Mesendoderm (in vitro differentiated cells): ENCODE data around the gene LYPD8.

ENCODE experiments used
- DNase-seq: peaks from one replicate; pipeline ENCODE4 v3.0.0; 2013
- H2AK5ac ChIP-seq: 2 replicates; pipeline ENCODE4 v1.6.1; 2013; ENCODE audit warnings: low read length, inconsistent platforms
- H2BK120ac ChIP-seq: 2 replicates; pipeline ENCODE4 v1.6.1; 2013; ENCODE audit warnings: low read depth, mild to moderate bottlenecking, low read length, moderate library complexity, mixed read lengths
- H2BK15ac ChIP-seq: replicated peaks from 2 replicates; pipeline ENCODE4 v1.6.1; 2013; ENCODE audit warnings: low read depth, mild to moderate bottlenecking, moderate library complexity
- H2BK5ac ChIP-seq: 2 replicates; pipeline ENCODE4 v1.6.1; 2013; ENCODE audit warnings: low read length, inconsistent platforms
- H3K18ac ChIP-seq: 2 replicates; pipeline ENCODE4 v1.6.1; 2013; ENCODE audit warnings: mild to moderate bottlenecking, low read length, mixed read lengths
- H3K23ac ChIP-seq: one replicate; pipeline ENCODE4 v1.6.1; 2013; ENCODE audit warnings: low read length
- H3K27ac ChIP-seq: 2 replicates; pipeline ENCODE4 v1.5.1; 2013; ENCODE audit warnings: low read depth, mild to moderate bottlenecking, inconsistent platforms, low read length, moderate library complexity
- H3K27me3 ChIP-seq: 2 replicates; pipeline ENCODE4 v1.6.1; 2013; ENCODE audit warnings: low read length, control low read depth, mild to moderate bottlenecking, inconsistent platforms; ENCODE audit not compliant: insufficient read depth, poor library complexity
- H3K36me3 ChIP-seq: 2 replicates; pipeline ENCODE4 v1.6.1; 2013; ENCODE audit warnings: low read length, inconsistent platforms; ENCODE audit not compliant: control insufficient read depth, insufficient read depth
- H3K4ac ChIP-seq: one replicate; pipeline ENCODE4 v1.6.1; 2013; ENCODE audit warnings: low read depth, mild to moderate bottlenecking, low read length, moderate library complexity
- H3K4me1 ChIP-seq: 2 replicates; pipeline ENCODE4 v1.6.1; 2013; ENCODE audit warnings: low read depth, low read length, inconsistent platforms; ENCODE audit not compliant: control insufficient read depth
- H3K4me2 ChIP-seq: 2 replicates; pipeline ENCODE4 v1.6.1; 2013; ENCODE audit warnings: low read length
- H3K4me3 ChIP-seq: 2 replicates; pipeline ENCODE4 v1.5.1; 2013; ENCODE audit warnings: mild to moderate bottlenecking, low read length
- H3K56ac ChIP-seq: one replicate; pipeline ENCODE4 v1.6.1; 2013; ENCODE audit warnings: low read length
- H3K79me1 ChIP-seq: 2 replicates; pipeline ENCODE4 v1.6.1; 2013; ENCODE audit warnings: low read length, inconsistent platforms
- H3K79me2 ChIP-seq: 2 replicates; pipeline ENCODE4 v1.6.1; 2013; ENCODE audit warnings: mild to moderate bottlenecking, low read length; ENCODE audit not compliant: control insufficient read depth, insufficient read depth
- H3K9ac ChIP-seq: 2 replicates; pipeline ENCODE4 v1.6.1; 2013; ENCODE audit warnings: low read length, inconsistent platforms
- H4K5ac ChIP-seq: one replicate; pipeline ENCODE4 v1.6.1; 2013; ENCODE audit warnings: low read length
- H4K8ac ChIP-seq: one replicate; pipeline ENCODE4 v1.6.1; 2013; ENCODE audit warnings: low read depth, mild to moderate bottlenecking, control low read depth, low read length, moderate library complexity
- WGBS: extraction: QIAGEN DNeasy Blood & Tissue Kit; methylation state at CpG from one replicate; pipeline ENCODE4 v1.1.7; 2013; ENCODE audit warnings: low lambda C conversion rate, missing lambda C conversion rate; ENCODE audit not compliant: insufficient coverage; ENCODE audit errors: extremely low coverage; 5-methylcytosine and 5-hydroxymethylcytosine counted together

The LYPD8 gene

GRCh38 chr1:248714248-248714647, 41.3 kb downstream of the LYPD8 start:
- no peak overlapping the region for H3K23ac ChIP-seq
- H3K4ac ChIP-seq, result no peak overlapping the region
- no peaks in the 10 kb centered on the region for H3K79me1 ChIP-seq
- no peak overlapping the region for H3K56ac ChIP-seq
- no CpG with 5 or more reads among the region's 3 CpGs for WGBS
- no peak overlapping the region for H3K4me3 ChIP-seq
- H3K79me2 ChIP-seq, result no peaks in the 10 kb centered on the region
- no peak overlapping the region for H4K8ac ChIP-seq
- H3K9ac ChIP-seq, result no peak overlapping the region
- H3K27ac ChIP-seq, result no peak overlapping the region
- H3K27me3 ChIP-seq, result no peaks in the 10 kb centered on the region
- H4K5ac ChIP-seq, result no peak overlapping the region
- no peak overlapping the region for H2AK5ac ChIP-seq
- no peak overlapping the region for H3K4me2 ChIP-seq
- no peaks in the 10 kb centered on the region for H3K36me3 ChIP-seq
- no peaks in the 10 kb centered on the region for H3K4me1 ChIP-seq
- peak; percentile 34 for DNase-seq
- no peak overlapping the region for H2BK15ac ChIP-seq
- H3K18ac ChIP-seq, result no peak overlapping the region
- H2BK120ac ChIP-seq, result no peak overlapping the region
- H2BK5ac ChIP-seq, result no peak overlapping the region

- Histone ChIP-seq H2BK5ac (no peak overlapping the region), H3K79me1 (no peaks in the 10 kb centered on the region), H4K8ac (no peak overlapping the region), H3K4ac (no peak overlapping the region), H4K5ac (no peak overlapping the region), H3K79me2 (no peaks in the 10 kb centered on the region), H3K36me3 (no peaks in the 10 kb centered on the region), H3K4me1 (no peaks in the 10 kb centered on the region), H3K27ac (no peak overlapping the region), H2BK15ac (no peak overlapping the region), H3K9ac (no peak overlapping the region), H3K56ac (no peak overlapping the region), H3K4me2 (no peak overlapping the region), H2BK120ac (no peak overlapping the region), H3K18ac (no peak overlapping the region), H3K4me3 (no peak overlapping the region), H3K27me3 (no peaks in the 10 kb centered on the region), H2AK5ac (no peak overlapping the region), H3K23ac (no peak overlapping the region)
- WGBS, result no CpG with 5 or more reads among the region's 4 CpGs
- no peak for DNase-seq
These were observed 45.2 kb downstream of the LYPD8 start for GRCh38 chr1:248710305-248710900.

DNA sequence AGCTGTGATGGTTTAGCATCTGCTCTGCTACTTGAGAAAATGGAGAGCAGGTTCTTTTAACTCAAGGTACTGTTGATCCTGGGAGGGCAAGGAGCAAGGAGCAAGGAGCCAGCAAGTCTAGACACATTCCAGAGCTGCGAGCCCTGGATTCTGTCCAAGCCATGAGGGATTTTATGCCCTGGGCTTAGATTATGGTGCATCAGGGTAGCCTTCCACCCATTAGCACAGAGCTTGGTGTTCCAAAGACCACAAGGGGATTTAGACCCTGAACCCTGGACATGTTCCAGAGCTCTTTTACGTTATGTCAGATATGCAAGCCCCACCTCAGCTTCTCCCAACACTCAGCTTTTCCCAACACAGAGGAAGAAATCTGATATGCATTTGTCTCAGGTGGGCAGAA, 51.0 kb downstream of the LYPD8 start:
- Histone ChIP-seq H3K56ac (no peak overlapping the region), H2BK5ac (no peak overlapping the region), H2BK120ac (no peak overlapping the region), H3K36me3 (no peaks in the 10 kb centered on the region), H4K8ac (no peak overlapping the region), H2BK15ac (no peak overlapping the region), H3K23ac (no peak overlapping the region), H3K9ac (no peak overlapping the region), H3K79me2 (no peaks in the 10 kb centered on the region), H3K4me2 (no peak overlapping the region), H3K4me3 (no peak overlapping the region), H3K27ac (no peak overlapping the region), H3K4me1 (no peaks in the 10 kb centered on the region), H3K18ac (no peak overlapping the region), H3K4ac (no peak overlapping the region), H4K5ac (no peak overlapping the region), H3K27me3 (no peaks in the 10 kb centered on the region), H2AK5ac (no peak overlapping the region), H3K79me1 (no peaks in the 10 kb centered on the region)
- no peak for DNase-seq
- WGBS, result no CpG with 5 or more reads among the region's 2 CpGs

GRCh38 chr1:248703674-248704073, 51.9 kb downstream of the LYPD8 start:
- Histone ChIP-seq H3K4me1 (no peaks in the 10 kb centered on the region), H3K27me3 (no peaks in the 10 kb centered on the region), H3K56ac (no peak overlapping the region), H2BK15ac (no peak overlapping the region), H2BK120ac (no peak overlapping the region), H3K23ac (no peak overlapping the region), H3K36me3 (no peaks in the 10 kb centered on the region), H3K27ac (no peak overlapping the region), H4K8ac (no peak overlapping the region), H3K79me2 (no peaks in the 10 kb centered on the region), H3K4ac (no peak overlapping the region), H2BK5ac (no peak overlapping the region), H3K9ac (no peak overlapping the region), H4K5ac (no peak overlapping the region), H3K18ac (no peak overlapping the region), H2AK5ac (no peak overlapping the region), H3K4me3 (no peak overlapping the region), H3K4me2 (no peak overlapping the region), H3K79me1 (no peaks in the 10 kb centered on the region)
- no CpG with 5 or more reads among the region's 2 CpGs for WGBS
- DNase-seq, result no peak

GRCh38 chr1:248702714-248703113, 52.8 kb downstream of the LYPD8 start, which contains the start of gene OR14I1:
Gene OR14I1, minus strand, starts transcription at chr1:248702766.
- WGBS, result no CpG with 5 or more reads among the region's 1 CpG
- no peaks in the 10 kb centered on the region for H3K27me3 ChIP-seq
- no peak within 1 kb of the TSS for H3K27ac ChIP-seq
- no peaks in the 10 kb centered on the region for H3K79me2 ChIP-seq
- H3K4me3 ChIP-seq, result no peak within 1 kb of the TSS
- DNase-seq, result no peak
- no peak within 1 kb of the TSS for H4K8ac ChIP-seq
- no peak within 1 kb of the TSS for H3K4me2 ChIP-seq
- no peaks in the 10 kb centered on the region for H3K36me3 ChIP-seq
- H2BK120ac ChIP-seq, result no peak within 1 kb of the TSS
- no peak within 1 kb of the TSS for H2BK5ac ChIP-seq
- H3K56ac ChIP-seq, result no peak within 1 kb of the TSS
- H2AK5ac ChIP-seq, result no peak within 1 kb of the TSS
- H4K5ac ChIP-seq, result no peak within 1 kb of the TSS
- no peak within 1 kb of the TSS for H2BK15ac ChIP-seq
- no peak within 1 kb of the TSS for H3K23ac ChIP-seq
- H3K18ac ChIP-seq, result no peak within 1 kb of the TSS
- no peak within 1 kb of the TSS for H3K4ac ChIP-seq
- no peak within 1 kb of the TSS for H3K9ac ChIP-seq
- H3K4me1 ChIP-seq, result no peaks in the 10 kb centered on the region
- no peaks in the 10 kb centered on the region for H3K79me1 ChIP-seq

GRCh38 chr1:248699099-248699498, 56.5 kb downstream of the LYPD8 start:
- no peaks in the 10 kb centered on the region for H3K27me3 ChIP-seq
- H3K4me1 ChIP-seq, result no peaks in the 10 kb centered on the region
- no peak overlapping the region for H3K56ac ChIP-seq
- no peaks in the 10 kb centered on the region for H3K36me3 ChIP-seq
- no peak overlapping the region for H3K4me2 ChIP-seq
- H4K8ac ChIP-seq, result no peak overlapping the region
- H4K5ac ChIP-seq, result no peak overlapping the region
- H3K9ac ChIP-seq, result no peak overlapping the region
- no peak overlapping the region for H2BK5ac ChIP-seq
- H3K79me1 ChIP-seq, result no peaks in the 10 kb centered on the region
- no peak overlapping the region for H2AK5ac ChIP-seq
- H3K79me2 ChIP-seq, result no peaks in the 10 kb centered on the region
- no peak overlapping the region for H3K18ac ChIP-seq
- H3K23ac ChIP-seq, result no peak overlapping the region
- WGBS, result no CpG with 5 or more reads among the region's 1 CpG
- no peak overlapping the region for H3K27ac ChIP-seq
- no peak for DNase-seq
- no peak overlapping the region for H3K4ac ChIP-seq
- no peak overlapping the region for H3K4me3 ChIP-seq
- no peak overlapping the region for H2BK120ac ChIP-seq
- no peak overlapping the region for H2BK15ac ChIP-seq
